ENCODE data around the gene NUP210. TPM values are rescaled to one million over a fixed set of nuclear protein-coding genes. Genes with fewer than 3 reads are reported as not detected.

The NUP210 gene
- polyA plus RNA-seq, 1 of the 3 experiments (the other 2 are of a cell fraction): 1.8 TPM

DNA sequence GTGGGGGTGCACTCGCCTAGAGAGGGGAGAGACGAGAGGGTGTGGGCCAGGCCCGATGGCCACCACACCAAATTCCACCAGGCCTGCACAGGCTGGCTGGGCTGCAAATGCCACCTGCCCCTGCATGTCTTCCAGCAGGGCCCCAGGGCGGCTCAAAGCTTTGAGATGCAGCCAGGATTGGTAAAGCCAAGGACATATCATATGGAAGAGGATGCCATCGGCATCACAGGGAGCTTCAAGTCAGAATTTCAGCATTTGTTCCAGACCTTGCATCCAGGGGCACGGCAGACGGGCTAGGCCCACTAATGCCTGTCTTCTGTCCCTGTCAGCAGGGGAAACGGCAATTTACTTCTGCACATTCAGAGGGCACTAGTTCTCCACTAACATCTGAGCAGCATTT lies 97.8 kb downstream of the NUP210 start (continued):
- TF ChIP-seq, protein P1, sequence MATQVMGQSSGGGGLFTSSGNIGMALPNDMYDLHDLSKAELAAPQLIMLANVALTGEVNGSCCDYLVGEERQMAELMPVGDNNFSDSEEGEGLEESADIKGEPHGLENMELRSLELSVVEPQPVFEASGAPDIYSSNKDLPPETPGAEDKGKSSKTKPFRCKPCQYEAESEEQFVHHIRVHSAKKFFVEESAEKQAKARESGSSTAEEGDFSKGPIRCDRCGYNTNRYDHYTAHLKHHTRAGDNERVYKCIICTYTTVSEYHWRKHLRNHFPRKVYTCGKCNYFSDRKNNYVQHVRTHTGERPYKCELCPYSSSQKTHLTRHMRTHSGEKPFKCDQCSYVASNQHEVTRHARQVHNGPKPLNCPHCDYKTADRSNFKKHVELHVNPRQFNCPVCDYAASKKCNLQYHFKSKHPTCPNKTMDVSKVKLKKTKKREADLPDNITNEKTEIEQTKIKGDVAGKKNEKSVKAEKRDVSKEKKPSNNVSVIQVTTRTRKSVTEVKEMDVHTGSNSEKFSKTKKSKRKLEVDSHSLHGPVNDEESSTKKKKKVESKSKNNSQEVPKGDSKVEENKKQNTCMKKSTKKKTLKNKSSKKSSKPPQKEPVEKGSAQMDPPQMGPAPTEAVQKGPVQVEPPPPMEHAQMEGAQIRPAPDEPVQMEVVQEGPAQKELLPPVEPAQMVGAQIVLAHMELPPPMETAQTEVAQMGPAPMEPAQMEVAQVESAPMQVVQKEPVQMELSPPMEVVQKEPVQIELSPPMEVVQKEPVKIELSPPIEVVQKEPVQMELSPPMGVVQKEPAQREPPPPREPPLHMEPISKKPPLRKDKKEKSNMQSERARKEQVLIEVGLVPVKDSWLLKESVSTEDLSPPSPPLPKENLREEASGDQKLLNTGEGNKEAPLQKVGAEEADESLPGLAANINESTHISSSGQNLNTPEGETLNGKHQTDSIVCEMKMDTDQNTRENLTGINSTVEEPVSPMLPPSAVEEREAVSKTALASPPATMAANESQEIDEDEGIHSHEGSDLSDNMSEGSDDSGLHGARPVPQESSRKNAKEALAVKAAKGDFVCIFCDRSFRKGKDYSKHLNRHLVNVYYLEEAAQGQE (IDR thresholded peaks at IDR 0.05; ENCODE audit: low read depth, low read length): no peak
- TF ChIP-seq, protein P2, sequence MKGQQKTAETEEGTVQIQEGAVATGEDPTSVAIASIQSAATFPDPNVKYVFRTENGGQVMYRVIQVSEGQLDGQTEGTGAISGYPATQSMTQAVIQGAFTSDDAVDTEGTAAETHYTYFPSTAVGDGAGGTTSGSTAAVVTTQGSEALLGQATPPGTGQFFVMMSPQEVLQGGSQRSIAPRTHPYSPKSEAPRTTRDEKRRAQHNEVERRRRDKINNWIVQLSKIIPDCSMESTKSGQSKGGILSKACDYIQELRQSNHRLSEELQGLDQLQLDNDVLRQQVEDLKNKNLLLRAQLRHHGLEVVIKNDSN (IDR thresholded peaks at IDR 0.05; ENCODE audit: borderline replicate concordance, low read depth): no peak
- TF ChIP-seq POLR2AphosphoS5 (IDR thresholded peaks at IDR 0.05; ENCODE audit: low read depth, low read length): no peak
- TF ChIP-seq, protein P3, sequence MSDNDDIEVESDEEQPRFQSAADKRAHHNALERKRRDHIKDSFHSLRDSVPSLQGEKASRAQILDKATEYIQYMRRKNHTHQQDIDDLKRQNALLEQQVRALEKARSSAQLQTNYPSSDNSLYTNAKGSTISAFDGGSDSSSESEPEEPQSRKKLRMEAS (IDR thresholded peaks at IDR 0.05; ENCODE audit: low read depth): no peak

DNA sequence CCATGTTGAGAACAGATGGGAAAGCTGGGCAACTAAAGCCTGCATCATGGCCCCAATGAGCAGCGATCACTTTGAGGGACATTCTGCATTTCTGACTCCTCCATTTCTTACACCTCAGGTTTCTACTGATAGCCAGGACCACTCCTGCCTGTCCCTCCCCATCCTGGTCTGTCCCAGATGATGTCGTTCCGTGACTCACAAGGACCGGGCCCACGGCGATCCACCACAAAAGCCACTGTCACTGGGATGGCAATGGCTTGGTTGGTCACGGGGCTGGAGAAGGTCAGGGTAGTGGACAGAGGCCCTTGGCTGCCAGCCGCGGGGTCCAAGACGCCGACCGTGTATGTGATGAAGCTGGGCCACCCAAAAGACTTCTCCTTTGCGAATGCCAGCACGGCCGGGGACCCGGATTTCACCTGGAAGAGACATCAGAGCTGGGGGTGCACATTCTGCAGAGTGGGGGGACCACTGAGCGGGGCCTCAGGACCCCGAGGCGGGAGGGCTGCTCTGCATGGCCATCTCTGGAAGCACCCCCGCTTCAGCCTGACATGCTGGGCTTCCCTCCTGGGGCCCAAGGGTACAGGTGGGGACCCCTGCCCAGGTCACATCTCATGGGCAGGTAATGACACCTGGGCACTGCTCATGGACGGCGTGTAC lies 100.4 kb downstream of the NUP210 start:
- no peak for DNase-seq
- no peaks in the 10 kb centered on the region; the same call in 1 of the 2 replicates for H3K27me3 ChIP-seq (ENCODE audit: insufficient read depth)
- ChIA-PET POLR2A (no interaction called here), CTCF (interaction anchor here (0.6 to 1.1 kb wide), 2 partner anchors 12 to 37 kb away, joined by 3 to 5 read pairs; no protein-coding TSS in a partner anchor)
- H3K79me2 ChIP-seq (ENCODE audit: insufficient read depth): no peaks in the 10 kb centered on the region
- TF ChIP-seq EP300 (IDR thresholded peaks at IDR 0.05; ENCODE audit: borderline replicate concordance in 1 of 2, low read depth in 1 of 2, low read length in 1 of 2) (no peak), SMC3 (IDR thresholded peaks at IDR 0.05; ENCODE audit: low read depth, low read length) (no peak), GABPA (IDR thresholded peaks at IDR 0.05; ENCODE audit: low read depth) (no peak), GATA2 (CRISPR knock-in tag; IDR thresholded peaks at IDR 0.05) (no peak), NFIC (IDR thresholded peaks at IDR 0.05; ENCODE audit: borderline replicate concordance) (no peak), CHD2 (IDR thresholded peaks at IDR 0.05; ENCODE audit: low read length, partially characterized antibody) (no peak), MEF2A (IDR thresholded peaks at IDR 0.05; ENCODE audit: borderline replicate concordance, low read depth) (no peak), MXI1 (IDR thresholded peaks at IDR 0.05; ENCODE audit: low read depth, low read length) (no peak), RFX5 (IDR thresholded peaks at IDR 0.05; ENCODE audit: low read length) (no peak)
- TF ChIP-seq, protein P2 (IDR thresholded peaks at IDR 0.05; ENCODE audit: borderline replicate concordance, low read depth): no peak
- WGBS (ENCODE audit: low lambda C conversion rate): 83% methylated on average over 13 of the region's 22 CpGs
- H3K27ac ChIP-seq (ENCODE audit: low read depth in 2 of 2, low read length in 1 of 2): no peak overlapping the region
- H3K4me2 ChIP-seq: no peak overlapping the region
- no peak overlapping the region for H3K9ac ChIP-seq
- H3K9me3 ChIP-seq: no peaks in the 10 kb centered on the region
- H3K36me3 ChIP-seq (replicated peaks in 1 of 2; ENCODE audit: control insufficient read depth in 1 of 2, insufficient read depth in 2 of 2, low read length in 1 of 2): no peaks in the 10 kb centered on the region
- H3K4me1 ChIP-seq (ENCODE audit: control insufficient read depth in 1 of 2, insufficient read depth in 2 of 2, low read depth in 1 of 2, low read length in 1 of 2): peaks cover 0 to 1% of the 10 kb centered on the region in 2 experiments; a peak in 1 of 4 replicates
- H4K20me1 ChIP-seq (ENCODE audit: insufficient read depth): no peaks in the 10 kb centered on the region
- no peaks in the 10 kb centered on the region for H3K9me2 ChIP-seq
- no peaks in the 10 kb centered on the region for H3F3A ChIP-seq (replicated peaks; ENCODE audit: insufficient read depth)
- H3K4me3 ChIP-seq (ENCODE audit: low read depth in 2 of 2, low read length in 1 of 2): no peak overlapping the region
- H2AFZ ChIP-seq (ENCODE audit: low read depth): no peak overlapping the region

Data from SK-N-SH (cell line).